H1 (cell line): ENCODE measurements around the gene TNFAIP1.

ENCODE experiments used
- CBX5 ChIP-seq: fragments of 300-800, 300-1000 bp; sonication (generic); IDR thresholded peaks from 2 replicates; pipeline ENCODE4 v1.7.1; 2016; ENCODE audit warnings: antibody characterized with exemption, low read length, low read depth
- CTCF ChIP-seq, 3 experiments: IDR thresholded peaks; 1 replicate in 2 of 3; 2 replicates in 1 of 3; pipeline versions ENCODE4 v1.5.1 to v1.6.1; 2011; ENCODE audit warnings: low read length in 3 of 3, mild to moderate bottlenecking in 3 of 3, inconsistent platforms in 2 of 3, low read depth in 1 of 3, moderate library complexity in 1 of 3; ENCODE audit not compliant: insufficient read depth in 1 of 3; ENCODE audit errors: control extremely low read depth in 1 of 3
- EGR1 ChIP-seq: IDR thresholded peaks from 2 replicates; pipeline ENCODE4 v1.6.1; 2011; ENCODE audit warnings: low read depth, low read length, borderline replicate concordance
- EZH2 ChIP-seq: fragments of 200-600 bp; sonication (generic); IDR thresholded peaks from 2 replicates; pipeline ENCODE4 v1.7.1; 2012; ENCODE audit warnings: low read depth, mild to moderate bottlenecking, moderate library complexity, low read length, inconsistent platforms; ENCODE audit not compliant: severe bottlenecking
- FOSL1 ChIP-seq: IDR thresholded peaks from 2 replicates; pipeline ENCODE4 v1.6.1; 2011; ENCODE audit warnings: mild to moderate bottlenecking, low read depth, low read length, moderate library complexity; ENCODE audit not compliant: insufficient read depth
- HDAC2 ChIP-seq, 2 experiments: fragments of 300-600 bp in 1 of 2; sonication (generic) in 1 of 2; IDR thresholded peaks; 2 replicates each; pipeline ENCODE4 v1.6.1; 2011 to 2012; ENCODE audit warnings: low read depth in 2 of 2, low read length in 2 of 2, mild to moderate bottlenecking in 2 of 2, moderate library complexity in 2 of 2, borderline replicate concordance in 1 of 2, inconsistent platforms in 1 of 2
- HDAC6 ChIP-seq: IDR thresholded peaks from one replicate; pipeline ENCODE4 v1.7.1; 2012; ENCODE audit warnings: low read depth, mild to moderate bottlenecking, inconsistent platforms, low read length, moderate library complexity
- KDM5A ChIP-seq: fragments of 200-600 bp; IDR thresholded peaks from 2 replicates; pipeline ENCODE4 v1.7.1; 2012; ENCODE audit warnings: mild to moderate bottlenecking, low read length, inconsistent platforms, mixed read lengths
- POLR2A ChIP-seq, 2 experiments: IDR thresholded peaks; 1 replicate in 1 of 2; 2 replicates in 1 of 2; pipeline ENCODE4 v1.6.1; 2011; ENCODE audit warnings: low read depth in 2 of 2, low read length in 2 of 2, mild to moderate bottlenecking in 2 of 2; ENCODE audit errors: control extremely low read depth in 1 of 2
- POLR2AphosphoS5 ChIP-seq: IDR thresholded peaks from 2 replicates; pipeline ENCODE4 v1.6.1; 2011; ENCODE audit warnings: low read depth, low read length
- RAD21 ChIP-seq, 2 experiments: IDR thresholded peaks in 1 of 2; conservative IDR thresholded peaks in 1 of 2; 2 replicates each; pipeline ENCODE4 v1.6.1; 2011; ENCODE audit warnings: low read depth in 2 of 2, low read length in 2 of 2, improper control_type of control experiment in 1 of 2, inconsistent platforms in 1 of 2, mild to moderate bottlenecking in 1 of 2, moderate library complexity in 1 of 2
- TAF1 ChIP-seq: IDR thresholded peaks from 2 replicates; pipeline ENCODE4 v1.6.1; 2011; ENCODE audit warnings: mild to moderate bottlenecking, low read depth, low read length
- ZNF274 ChIP-seq: IDR thresholded peaks from 2 replicates; pipeline ENCODE4 v1.7.0; 2012; ENCODE audit warnings: low read length, borderline replicate concordance; ENCODE audit errors: extremely low read depth
- TF ChIP-seq, protein P1 (sequence below): IDR thresholded peaks from 2 replicates; pipeline ENCODE4 v1.6.1; 2012; ENCODE audit warnings: inconsistent platforms

DNA sequence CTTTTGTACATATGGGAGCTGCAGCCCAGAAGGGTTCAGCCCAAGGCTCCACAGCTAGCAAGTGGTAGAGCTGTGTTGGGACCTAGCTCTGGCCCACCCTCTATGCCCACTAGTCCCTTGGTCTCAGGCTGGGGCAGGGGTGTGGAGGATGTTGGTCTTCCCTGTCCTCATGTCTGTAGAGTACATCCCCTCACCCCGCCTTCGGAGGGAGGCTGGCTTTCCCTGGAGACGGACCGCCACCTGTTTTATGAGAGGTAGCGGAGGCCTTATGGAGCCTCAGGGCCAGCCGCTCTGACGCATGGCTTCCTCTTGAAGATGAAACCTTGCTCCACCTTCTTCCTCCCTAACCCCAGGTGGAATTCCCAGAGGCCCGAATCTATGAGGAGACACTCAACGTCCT, 8.4 kb downstream of the TNFAIP1 start:
- TF ChIP-seq TAF1 (no peak), EZH2 (no peak), POLR2AphosphoS5 (no peak), CTCF (IDR thresholded peaks at IDR 0.05; ENCODE audit: control extremely low read depth in 1 of 3, insufficient read depth in 1 of 3, low read depth in 1 of 3, low read length in 3 of 3) (no peak), HDAC2 (IDR thresholded peaks at IDR 0.05; ENCODE audit: borderline replicate concordance in 1 of 2, low read depth in 2 of 2, low read length in 2 of 2) (no peak), CBX5 (no peak), POLR2A (IDR thresholded peaks at IDR 0.05; ENCODE audit: control extremely low read depth in 1 of 2, low read depth in 2 of 2, low read length in 2 of 2) (no peak), HDAC6 (no peak), KDM5A (no peak), FOSL1 (no peak), ZNF274 (no peak), RAD21 (IDR thresholded peaks at IDR 0.05 in 1 of 2, conservative IDR thresholded peaks at IDR 0.05 in 1 of 2; ENCODE audit: low read depth in 2 of 2, low read length in 2 of 2) (no peak), EGR1 (no peak)
- TF ChIP-seq, protein P1, sequence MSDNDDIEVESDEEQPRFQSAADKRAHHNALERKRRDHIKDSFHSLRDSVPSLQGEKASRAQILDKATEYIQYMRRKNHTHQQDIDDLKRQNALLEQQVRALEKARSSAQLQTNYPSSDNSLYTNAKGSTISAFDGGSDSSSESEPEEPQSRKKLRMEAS, result no peak
